Activated T-helper 17 cell treated with anti-CD3 and anti-CD28 coated beads, Interleukin-2, amount 50 U/mL, for 72 hours (primary cell): Measurements from ENCODE around the gene JRKL. TPM values are rescaled to one million over a fixed set of nuclear protein-coding genes. Genes with fewer than 3 reads are reported as not detected.
"Not testable (repeated sequence)": the region's sequence is repeated elsewhere in the genome, so short reads cannot be mapped to it uniquely, and the experiment has no call there.

Source experiments
- ATAC-seq: fragments of 150-1000 bp; cut with Tn5 transposase; replicated peaks from 2 replicates; pipeline ENCODE4 v1.10.0; 2021; ENCODE audit warnings: mild to moderate bottlenecking, moderate library complexity
- H3K27ac Mint-ChIP-seq: one replicate; pipeline ENCODE4 v1.8.0; 2022; ENCODE audit warnings: mixed read lengths
- H3K27me3 Mint-ChIP-seq: one replicate; pipeline ENCODE4 v1.8.0; 2022; ENCODE audit warnings: mixed read lengths
- H3K36me3 Mint-ChIP-seq: one replicate; pipeline ENCODE4 v1.8.0; 2022; ENCODE audit warnings: low read depth, mild to moderate bottlenecking, mixed read lengths
- H3K4me1 Mint-ChIP-seq: one replicate; pipeline ENCODE4 v1.8.0; 2022; ENCODE audit warnings: mixed read lengths
- H3K4me3 Mint-ChIP-seq: one replicate; pipeline ENCODE4 v1.8.0; 2022; ENCODE audit warnings: mild to moderate bottlenecking, mixed read lengths
- H3K9me3 Mint-ChIP-seq: one replicate; pipeline ENCODE4 v1.8.0; 2022; ENCODE audit warnings: mixed read lengths
- total RNA-seq, 2 donors: library from RNA; stranded (reverse); gene quantifications; one replicate each; pipeline ENCODE4 v1.2.3, GENCODE V29; 2022

Gene JRKL
- total RNA-seq, 2 donors from 2014 or later: 7.3 to 12.8 TPM

DNA sequence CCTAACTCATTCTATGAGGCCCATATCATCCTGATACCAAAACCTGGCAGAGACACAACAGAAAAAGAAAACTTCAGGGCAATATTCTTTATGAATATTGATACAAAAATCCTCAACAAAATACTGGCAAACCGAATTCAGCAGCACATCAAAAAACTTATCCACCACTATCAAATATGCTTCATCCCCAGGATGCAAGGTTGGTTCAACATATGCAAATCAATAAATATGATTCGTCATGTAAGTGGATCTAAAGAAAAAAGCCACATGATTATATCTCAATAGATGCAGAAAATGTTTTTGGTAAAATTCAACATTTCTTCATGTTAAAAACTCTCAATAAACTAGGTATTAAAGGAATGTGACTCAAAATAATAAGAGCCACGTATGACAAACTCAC lies 40.9 kb downstream of the JRKL start:
- Mint-ChIP-seq H3K4me3 (no peak overlapping the region), H3K9me3 (no peaks in the 10 kb centered on the region), H3K27ac (no peak overlapping the region), H3K4me1 (no peaks in the 10 kb centered on the region), H3K27me3 (peaks cover 40% of the 10 kb centered on the region), H3K36me3 (no peaks in the 10 kb centered on the region)
- no peak for ATAC-seq

DNA sequence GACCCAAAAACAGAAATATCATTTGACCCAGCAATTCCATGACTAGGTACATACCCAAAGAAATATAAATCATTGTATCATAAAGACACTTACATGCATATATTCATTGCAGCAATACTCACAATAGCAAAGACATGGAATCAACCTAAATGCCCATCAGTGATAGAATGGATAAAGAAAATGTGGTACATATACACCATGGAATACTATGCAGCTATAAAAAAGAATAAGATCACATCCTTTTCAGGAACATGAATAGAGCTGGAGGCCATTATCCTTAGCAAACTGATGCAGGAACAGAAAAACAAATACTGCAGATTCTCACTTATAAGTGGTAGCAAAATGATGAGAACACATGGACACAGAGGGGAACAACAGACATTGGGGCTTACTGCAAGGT lies 42.8 kb downstream of the JRKL start:
- not testable (repeated sequence) for ATAC-seq, H3K36me3 Mint-ChIP-seq, H3K4me1 Mint-ChIP-seq, H3K4me3 Mint-ChIP-seq, H3K27ac Mint-ChIP-seq, H3K9me3 Mint-ChIP-seq
- H3K27me3 Mint-ChIP-seq: peaks cover 55% of the 10 kb centered on the region

Other genes with a start within 250 kb of the JRKL start
- gene MAML2, start 46.8 kb upstream of the JRKL start, total RNA-seq: 10 to 100 TPM; 11.2 to 17.4 TPM
- gene CCDC82, start 101 bp upstream of the JRKL start, total RNA-seq: 10 to 100 TPM; 25.1 to 29.0 TPM